ENCODE measurements around the gene KSR2.
"Not testable (repeated sequence)": the region's sequence is repeated elsewhere in the genome, so short reads cannot be mapped to it uniquely, and the experiment has no call there.

The KSR2 gene

GRCh38 chr12:117803001-117803400 is 165.8 kb downstream of the KSR2 start:
- H3K4me3 ChIP-seq (ENCODE audit: low read depth, low read length) = no peak overlapping the region

DNA sequence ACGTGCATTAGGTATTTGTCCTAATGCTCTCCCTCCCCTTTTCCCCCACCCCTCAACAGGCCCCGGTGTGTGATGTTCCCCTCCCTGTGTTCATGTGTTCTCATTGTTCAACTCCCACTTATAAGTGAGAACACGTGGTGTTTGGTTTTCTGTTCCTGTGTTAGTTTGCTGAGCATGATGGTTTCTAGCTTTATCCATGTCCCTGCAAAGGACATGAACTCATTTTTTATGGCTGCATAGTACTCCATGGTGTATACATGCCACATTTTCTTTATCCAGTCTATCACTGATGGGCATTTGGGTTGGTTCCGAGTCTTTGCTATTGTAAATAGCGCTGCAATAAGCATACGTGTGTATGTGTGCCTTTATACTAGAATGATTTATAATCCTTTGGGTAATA is 168.1 kb downstream of the KSR2 start:
- H3K4me3 ChIP-seq (ENCODE audit: low read depth, low read length) = not testable (repeated sequence)

More at GRCh38 chr12:117803001-117803400, 165.8 kb downstream of the KSR2 start:
- TF ChIP-seq CTCF (IDR thresholded peaks at IDR 0.05; ENCODE audit: low read depth, low read length) = no peak

- no peak overlapping the region for H3K4me3 ChIP-seq (ENCODE audit: low read depth, low read length)
- TF ChIP-seq CTCF (IDR thresholded peaks at IDR 0.05; ENCODE audit: low read depth, low read length) = no peak
Measured at GRCh38 chr12:117797202-117797601, 171.6 kb downstream of the KSR2 start.

DNA sequence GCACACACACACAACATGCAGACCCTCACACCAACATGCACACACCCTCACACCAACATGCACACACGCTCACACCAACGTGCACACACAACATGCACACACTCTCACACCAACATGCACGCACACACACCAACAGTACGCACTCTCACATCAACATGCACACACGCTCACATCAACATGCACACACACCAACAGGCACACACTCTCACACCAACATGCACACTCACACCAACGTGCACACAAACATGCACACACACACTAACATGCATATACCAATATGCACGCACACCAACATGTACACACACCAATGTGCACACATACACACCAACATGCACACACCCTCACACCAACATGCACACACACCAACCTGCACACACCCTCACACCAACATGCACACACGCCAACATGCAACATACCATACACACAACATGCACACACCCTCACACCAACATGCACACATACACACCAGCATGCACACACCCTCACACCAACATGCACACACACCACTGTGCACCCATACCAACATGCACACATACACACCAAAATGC is 175.8 kb downstream of the KSR2 start:
- no peak overlapping the region for H3K4me3 ChIP-seq (ENCODE audit: low read depth, low read length)
- no peak for TF ChIP-seq CTCF (IDR thresholded peaks at IDR 0.05; ENCODE audit: low read depth, low read length)

GRCh38 chr12:117792471-117792870 is 176.3 kb downstream of the KSR2 start:
- no peak for TF ChIP-seq CTCF (IDR thresholded peaks at IDR 0.05; ENCODE audit: low read depth, low read length)
- H3K4me3 ChIP-seq (ENCODE audit: low read depth, low read length) = no peak overlapping the region

GRCh38 chr12:117790948-117791347 is 177.8 kb downstream of the KSR2 start:
- no peak for TF ChIP-seq CTCF (IDR thresholded peaks at IDR 0.05; ENCODE audit: low read depth, low read length)
- no peak overlapping the region for H3K4me3 ChIP-seq (ENCODE audit: low read depth, low read length)

DNA sequence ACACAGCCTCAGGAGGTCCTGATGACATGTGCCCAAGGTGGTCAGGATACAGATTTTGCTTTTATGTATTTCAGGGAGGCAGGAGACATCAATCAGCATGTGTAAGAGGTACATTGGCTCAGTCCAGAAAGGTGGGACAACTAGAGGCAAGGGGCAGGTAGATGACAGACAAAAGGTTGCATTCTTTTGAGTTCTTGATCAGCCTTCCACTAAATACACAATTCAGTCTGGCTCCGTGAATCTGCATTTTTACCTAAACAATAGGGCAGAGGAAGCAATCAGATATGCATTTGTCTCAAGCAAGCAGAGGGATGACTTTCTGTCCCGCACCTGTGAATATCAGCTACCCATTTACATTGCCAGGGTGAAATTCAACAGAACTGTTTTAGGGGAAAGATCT is 178.6 kb downstream of the KSR2 start:
- H3K4me3 ChIP-seq (ENCODE audit: low read depth, low read length) = no peak overlapping the region
- TF ChIP-seq CTCF (IDR thresholded peaks at IDR 0.05; ENCODE audit: low read depth, low read length) = no peak
